ENCODE measurements around the gene RNF7. TPM values are rescaled to one million over a fixed set of nuclear protein-coding genes. Genes with fewer than 3 reads are reported as not detected.

Gene RNF7
- total RNA-seq, 4 donors from 2014 or later, result 57.8 to 93.8 (median 76.0) TPM

- no peak for TF ChIP-seq CTCF (IDR thresholded peaks at IDR 0.05; ENCODE audit: low read depth)
Measured at GRCh38 chr3:141710121-141710520, 28.0 kb upstream of the RNF7 start.

- TF ChIP-seq CTCF (IDR thresholded peaks at IDR 0.05; ENCODE audit: low read depth), result no peak
Measured at GRCh38 chr3:141710888-141711616, 27.0 kb upstream of the RNF7 start.

DNA sequence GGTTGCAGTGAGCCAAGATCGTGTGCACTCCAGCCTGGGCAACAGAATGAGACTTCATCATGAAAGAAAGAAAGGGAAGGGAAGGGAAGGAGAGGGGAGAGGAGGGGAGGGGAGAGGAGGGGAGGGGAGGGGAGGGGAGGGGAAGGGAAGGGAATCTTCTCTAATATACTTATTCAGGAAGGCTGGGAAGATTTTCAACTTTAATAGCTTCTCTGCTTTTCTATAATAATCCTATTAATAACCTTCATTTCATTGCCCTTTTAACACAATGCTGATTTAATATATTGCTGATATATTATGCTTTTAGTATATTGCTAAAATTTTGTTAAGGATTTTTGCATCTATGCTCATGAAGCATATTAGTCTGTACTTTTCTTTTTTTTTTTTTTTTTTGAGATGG is 23.4 kb upstream of the RNF7 start:
- TF ChIP-seq CTCF (IDR thresholded peaks at IDR 0.05; ENCODE audit: low read depth), result no peak

GRCh38 chr3:141722081-141722480 is 16.0 kb upstream of the RNF7 start:
- TF ChIP-seq CTCF (IDR thresholded peaks at IDR 0.05; ENCODE audit: low read depth), result no peak

GRCh38 chr3:141722648-141723047 is 15.4 kb upstream of the RNF7 start:
- TF ChIP-seq CTCF (IDR thresholded peaks at IDR 0.05; ENCODE audit: low read depth), result no peak

- TF ChIP-seq CTCF (IDR thresholded peaks at IDR 0.05; ENCODE audit: low read depth), result no peak
Measured at GRCh38 chr3:141723255-141723654, 14.8 kb upstream of the RNF7 start.

GRCh38 chr3:141724186-141724585 is 13.9 kb upstream of the RNF7 start:
- TF ChIP-seq CTCF (IDR thresholded peaks at IDR 0.05; ENCODE audit: low read depth), result no peak
